ENCODE results near the gene MSRB3. TPM values are rescaled to one million over a fixed set of nuclear protein-coding genes. Genes with fewer than 3 reads are reported as not detected.

Gene MSRB3
- total RNA-seq, 1 donor from 2014 or later, result 77.3 TPM

GRCh38 chr12:65248656-65249633, 29.5 kb upstream of the MSRB3 start:
- Mint-ChIP-seq H3K4me1 (ENCODE audit: unreplicated experiment) (no peaks in the 10 kb centered on the region), H3K27me3 (ENCODE audit: unreplicated experiment) (no peaks in the 10 kb centered on the region), H3K4me3 (ENCODE audit: unreplicated experiment) (no peak overlapping the region), H3K27ac (ENCODE audit: unreplicated experiment) (no peak overlapping the region), H3K9me3 (ENCODE audit: unreplicated experiment) (no peaks in the 10 kb centered on the region), H3K36me3 (ENCODE audit: unreplicated experiment) (peaks cover 34% of the 10 kb centered on the region)
- no peak for DNase-seq (ENCODE audit: extremely low spot score, unreplicated experiment)
- no peak for TF ChIP-seq CTCF (IDR thresholded peaks at IDR 0.05)

- no peak for TF ChIP-seq CTCF (IDR thresholded peaks at IDR 0.05)
- no peak overlapping the region for H3K27ac Mint-ChIP-seq (ENCODE audit: unreplicated experiment)
- H3K27me3 Mint-ChIP-seq (ENCODE audit: unreplicated experiment), result no peaks in the 10 kb centered on the region
- no peak for DNase-seq (ENCODE audit: extremely low spot score, unreplicated experiment)
- H3K9me3 Mint-ChIP-seq (ENCODE audit: unreplicated experiment), result peaks cover 7% of the 10 kb centered on the region
- no peak overlapping the region for H3K4me3 Mint-ChIP-seq (ENCODE audit: unreplicated experiment)
- no peaks in the 10 kb centered on the region for H3K4me1 Mint-ChIP-seq (ENCODE audit: unreplicated experiment)
- peaks cover 18% of the 10 kb centered on the region for H3K36me3 Mint-ChIP-seq (ENCODE audit: unreplicated experiment)
Measured at GRCh38 chr12:65252515-65252914, 26.0 kb upstream of the MSRB3 start.

DNA sequence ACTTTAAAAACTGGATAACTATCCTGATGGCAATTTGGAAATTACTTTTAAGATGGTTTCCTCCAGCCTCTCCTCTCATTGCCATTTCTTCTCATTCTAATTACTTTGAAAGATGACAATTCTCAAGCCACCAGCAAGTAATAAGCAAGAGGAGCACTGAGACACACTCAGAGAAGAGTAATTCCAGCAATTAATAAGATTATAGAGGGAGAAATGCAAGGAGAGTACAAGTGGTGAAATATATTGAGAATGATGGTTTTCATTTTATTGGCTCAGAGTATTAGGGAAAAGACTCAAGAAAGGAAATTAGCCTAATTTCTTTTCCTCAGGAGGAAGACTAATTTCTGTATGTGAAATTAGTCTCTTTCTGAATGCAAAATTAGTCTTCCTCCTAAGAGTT, 20.5 kb upstream of the MSRB3 start:
- Mint-ChIP-seq H3K4me3 (ENCODE audit: unreplicated experiment) (no peak overlapping the region), H3K36me3 (ENCODE audit: unreplicated experiment) (no peaks in the 10 kb centered on the region), H3K4me1 (ENCODE audit: unreplicated experiment) (no peaks in the 10 kb centered on the region), H3K27me3 (ENCODE audit: unreplicated experiment) (no peaks in the 10 kb centered on the region), H3K9me3 (ENCODE audit: unreplicated experiment) (peaks cover 7% of the 10 kb centered on the region), H3K27ac (ENCODE audit: unreplicated experiment) (no peak overlapping the region)
- TF ChIP-seq CTCF (IDR thresholded peaks at IDR 0.05), result no peak
- no peak for DNase-seq (ENCODE audit: extremely low spot score, unreplicated experiment)

DNA sequence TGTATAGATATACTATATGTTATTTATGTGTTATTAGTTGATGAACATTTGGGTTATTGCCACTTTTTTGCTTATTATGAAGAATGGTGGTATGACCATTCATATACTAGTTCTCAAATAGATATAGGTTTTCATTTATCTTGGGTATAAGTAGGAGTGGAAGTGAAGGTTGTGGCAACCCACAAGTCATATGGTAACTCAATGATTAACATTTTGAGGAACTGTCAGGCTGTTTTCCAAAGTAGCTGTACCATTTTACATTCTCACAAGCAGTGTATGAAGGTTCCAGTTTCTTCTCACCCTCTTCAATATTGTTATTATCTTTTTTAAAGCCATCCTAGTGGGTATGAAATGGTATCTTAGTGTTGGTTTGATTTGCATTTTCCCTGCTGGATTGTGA, 19.0 kb upstream of the MSRB3 start:
- H3K4me3 Mint-ChIP-seq (ENCODE audit: unreplicated experiment), result no peak overlapping the region
- no peaks in the 10 kb centered on the region for H3K36me3 Mint-ChIP-seq (ENCODE audit: unreplicated experiment)
- H3K4me1 Mint-ChIP-seq (ENCODE audit: unreplicated experiment), result no peaks in the 10 kb centered on the region
- no peak overlapping the region for H3K27ac Mint-ChIP-seq (ENCODE audit: unreplicated experiment)
- no peak for TF ChIP-seq CTCF (IDR thresholded peaks at IDR 0.05)
- no peak for DNase-seq (ENCODE audit: extremely low spot score, unreplicated experiment)
- H3K9me3 Mint-ChIP-seq (ENCODE audit: unreplicated experiment), result peaks cover 7% of the 10 kb centered on the region
- no peaks in the 10 kb centered on the region for H3K27me3 Mint-ChIP-seq (ENCODE audit: unreplicated experiment)

DNA sequence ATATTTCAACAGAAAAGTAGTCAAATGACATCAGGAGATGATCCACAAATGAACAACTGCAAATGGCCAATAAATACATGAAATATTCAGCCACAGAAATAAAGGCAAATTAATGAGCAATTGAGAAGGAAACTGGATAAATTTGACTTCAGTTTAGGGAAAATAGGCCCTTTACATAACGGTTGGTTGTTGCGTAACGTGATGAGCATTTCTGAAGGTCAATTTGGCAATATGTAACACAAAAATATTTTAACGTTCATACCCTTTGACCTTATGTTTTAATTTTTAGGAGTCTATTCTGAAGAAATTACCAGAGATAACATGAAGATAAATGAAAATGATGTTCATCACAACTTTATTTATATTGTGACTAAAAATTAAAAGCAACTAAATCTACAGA, 14.7 kb upstream of the MSRB3 start:
- H3K4me1 Mint-ChIP-seq (ENCODE audit: unreplicated experiment), result peaks cover 7% of the 10 kb centered on the region
- no peak for DNase-seq (ENCODE audit: extremely low spot score, unreplicated experiment)

More for the DNA sequence above, 14.7 kb upstream of the MSRB3 start:
- no peaks in the 10 kb centered on the region for H3K9me3 Mint-ChIP-seq (ENCODE audit: unreplicated experiment)
- TF ChIP-seq CTCF (IDR thresholded peaks at IDR 0.05), result no peak
- no peaks in the 10 kb centered on the region for H3K27me3 Mint-ChIP-seq (ENCODE audit: unreplicated experiment)
- H3K36me3 Mint-ChIP-seq (ENCODE audit: unreplicated experiment), result no peaks in the 10 kb centered on the region
- H3K4me3 Mint-ChIP-seq (ENCODE audit: unreplicated experiment), result no peak overlapping the region
- no peak overlapping the region for H3K27ac Mint-ChIP-seq (ENCODE audit: unreplicated experiment)
